OCI-LY7 (cell line): Measurements from ENCODE around the gene SUFU.

Experiments used
- EZH2phosphoT487 ChIP-seq: fragments of 200-600 bp; sonication (generic); IDR thresholded peaks from 2 replicates; pipeline ENCODE4 v1.6.1; 2018; ENCODE audit warnings: low read depth, borderline replicate concordance, mild to moderate bottlenecking, mixed run types, antibody characterized with exemption, low read length, moderate library complexity, mixed read lengths
- TF ChIP-seq, protein P1 (sequence below): fragments of 200-600 bp; sonication (generic); conservative IDR thresholded peaks from 2 replicates; pipeline ENCODE4 v1.5.1; 2014; ENCODE audit warnings: mild to moderate bottlenecking, antibody characterized with exemption, low read length, moderate library complexity, mixed read lengths

DNA sequence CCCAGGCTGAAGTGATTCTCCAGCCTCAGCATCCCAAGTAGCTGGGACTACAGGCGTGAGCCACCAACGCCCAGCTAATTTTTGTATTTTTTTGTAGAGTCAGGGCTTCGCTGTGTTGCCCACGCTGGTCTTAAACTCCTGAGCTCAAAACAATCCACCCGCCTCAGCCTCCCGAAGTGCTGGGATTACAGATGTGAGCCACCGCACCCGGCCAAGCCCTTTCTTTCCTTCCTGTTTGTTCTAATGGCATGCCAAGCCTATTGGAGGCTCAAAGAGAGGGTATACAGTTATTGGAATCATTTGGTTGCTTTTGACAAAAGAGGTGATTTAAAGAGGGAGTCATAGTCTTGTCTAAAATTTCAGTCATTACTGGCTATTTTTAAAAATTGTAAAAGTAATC is 94.5 kb downstream of the SUFU start:
- TF ChIP-seq, protein P1, sequence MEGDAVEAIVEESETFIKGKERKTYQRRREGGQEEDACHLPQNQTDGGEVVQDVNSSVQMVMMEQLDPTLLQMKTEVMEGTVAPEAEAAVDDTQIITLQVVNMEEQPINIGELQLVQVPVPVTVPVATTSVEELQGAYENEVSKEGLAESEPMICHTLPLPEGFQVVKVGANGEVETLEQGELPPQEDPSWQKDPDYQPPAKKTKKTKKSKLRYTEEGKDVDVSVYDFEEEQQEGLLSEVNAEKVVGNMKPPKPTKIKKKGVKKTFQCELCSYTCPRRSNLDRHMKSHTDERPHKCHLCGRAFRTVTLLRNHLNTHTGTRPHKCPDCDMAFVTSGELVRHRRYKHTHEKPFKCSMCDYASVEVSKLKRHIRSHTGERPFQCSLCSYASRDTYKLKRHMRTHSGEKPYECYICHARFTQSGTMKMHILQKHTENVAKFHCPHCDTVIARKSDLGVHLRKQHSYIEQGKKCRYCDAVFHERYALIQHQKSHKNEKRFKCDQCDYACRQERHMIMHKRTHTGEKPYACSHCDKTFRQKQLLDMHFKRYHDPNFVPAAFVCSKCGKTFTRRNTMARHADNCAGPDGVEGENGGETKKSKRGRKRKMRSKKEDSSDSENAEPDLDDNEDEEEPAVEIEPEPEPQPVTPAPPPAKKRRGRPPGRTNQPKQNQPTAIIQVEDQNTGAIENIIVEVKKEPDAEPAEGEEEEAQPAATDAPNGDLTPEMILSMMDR, result no peak
- no peak for TF ChIP-seq EZH2phosphoT487
